ENCODE data around the gene PRR20A. TPM values are rescaled to one million over a fixed set of nuclear protein-coding genes. Genes with fewer than 3 reads are reported as not detected.
"Not testable (repeated sequence)": the region's sequence is repeated elsewhere in the genome, so short reads cannot be mapped to it uniquely, and the experiment has no call there.

Gene PRR20A
- total and polyA plus RNA-seq, 10 of the 15 experiments (the other 5 are each of a cell fraction or from before 2014, with no cell fraction given), result not detected

GRCh38 chr13:57166897-57167296 is 26.2 kb downstream of the PRR20A start, which contains the start of gene PRR20E:
Gene PRR20E, plus strand, starts transcription at chr13:57167197. Its CDS starts 387 bp downstream, at chr13:57167584.
- no CpG with 5 or more reads among the region's 22 CpGs for WGBS (ENCODE audit: insufficient coverage, insufficient replicate concordance, low lambda C conversion rate, missing lambda C conversion rate)
- H3K9ac ChIP-seq (ENCODE audit: control insufficient read depth, insufficient read depth, low read length); H3K27me3 ChIP-seq (replicated peaks in 1 of 2; ENCODE audit: control insufficient read depth in 2 of 2, insufficient read depth in 2 of 2, low read length in 1 of 2); H3K36me3 ChIP-seq (ENCODE audit: control insufficient read depth in 2 of 2, insufficient read depth in 2 of 2, low read length in 1 of 2); H3K4me2 ChIP-seq (ENCODE audit: control insufficient read depth, insufficient read depth); CTCF ChIA-PET; SMC1A ChIA-PET (ENCODE audit: uncharacterized antibody, unreplicated experiment); intact Hi-C loops (cut with micrococcal nuclease; ENCODE audit: unreplicated experiment); H3K4me1 ChIP-seq (ENCODE audit: control insufficient read depth, insufficient read depth, low read length); H2AFZ ChIP-seq (ENCODE audit: control insufficient read depth, low read depth, low read length); BruUV-seq (replicated peaks); RAD21 ChIA-PET (ENCODE audit: unreplicated experiment); ATAC-seq; H3K4me3 ChIP-seq; H3K9me3 ChIP-seq (replicated peaks; ENCODE audit: control insufficient read depth, insufficient read depth, low read length); H4K20me1 ChIP-seq (ENCODE audit: control insufficient read depth, insufficient read depth); H3K27ac ChIP-seq (ENCODE audit: control insufficient read depth, insufficient read depth); FAIRE-seq; in situ Hi-C loops (cut with MboI); DNase-seq (ENCODE audit: low read depth, low spot score); H3K79me2 ChIP-seq (ENCODE audit: control insufficient read depth, insufficient read depth, low read length); POLR2A ChIA-PET: not testable (repeated sequence)

- in situ Hi-C loops (cut with MboI) (no loop called here), intact Hi-C loops (cut with micrococcal nuclease; ENCODE audit: unreplicated experiment) (no loop called here)
- no peaks in the 10 kb centered on the region for H3K36me3 ChIP-seq (ENCODE audit: control insufficient read depth in 2 of 2, insufficient read depth in 2 of 2, low read length in 1 of 2)
- FAIRE-seq (no peak), DNase-seq (ENCODE audit: low read depth, low spot score) (no peak), ATAC-seq (no peak)
- H3K4me2 ChIP-seq (ENCODE audit: control insufficient read depth, insufficient read depth), result no peak overlapping the region
- H3K4me3 ChIP-seq, result no peak overlapping the region
- SMC1A ChIA-PET (ENCODE audit: uncharacterized antibody, unreplicated experiment), result no interaction called here
- H3K27me3 ChIP-seq (replicated peaks in 1 of 2; ENCODE audit: control insufficient read depth in 2 of 2, insufficient read depth in 2 of 2, low read length in 1 of 2), result no peaks in the 10 kb centered on the region
- no peak overlapping the region for H3K9ac ChIP-seq (ENCODE audit: control insufficient read depth, insufficient read depth, low read length)
- H3K9me3 ChIP-seq (replicated peaks; ENCODE audit: control insufficient read depth, insufficient read depth, low read length), result no peaks in the 10 kb centered on the region
- RAD21 ChIA-PET (ENCODE audit: unreplicated experiment), result no interaction called here
- no peaks in the 10 kb centered on the region for H3K79me2 ChIP-seq (ENCODE audit: control insufficient read depth, insufficient read depth, low read length)
- no peak overlapping the region for H2AFZ ChIP-seq (ENCODE audit: control insufficient read depth, low read depth, low read length)
- CTCF ChIA-PET, result no interaction called here
- BruUV-seq (replicated peaks), result no TSS peak
- H4K20me1 ChIP-seq (ENCODE audit: control insufficient read depth, insufficient read depth), result no peaks in the 10 kb centered on the region
- WGBS (ENCODE audit: insufficient coverage, insufficient replicate concordance, low lambda C conversion rate, missing lambda C conversion rate), result 65% methylated on average over 1 of the region's 1 CpG
- POLR2A ChIA-PET, result no interaction called here
- no peak overlapping the region for H3K27ac ChIP-seq (ENCODE audit: control insufficient read depth, insufficient read depth)
- H3K4me1 ChIP-seq (ENCODE audit: control insufficient read depth, insufficient read depth, low read length), result no peaks in the 10 kb centered on the region
- no peak for TF ChIP-seq FOXK2 (IDR thresholded peaks at IDR 0.05)
- no peak for TF ChIP-seq NFYB (IDR thresholded peaks at IDR 0.05; ENCODE audit: insufficient read depth, low read depth, low read length)
- no peak for TF ChIP-seq SUPT20H (IDR thresholded peaks at IDR 0.05; ENCODE audit: borderline replicate concordance, control insufficient read depth, low read depth, low read length)
- TF ChIP-seq CREM (IDR thresholded peaks at IDR 0.05; ENCODE audit: low read depth), result no peak
- TF ChIP-seq JUNB (IDR thresholded peaks at IDR 0.05), result no peak
- TF ChIP-seq IRF4 (IDR thresholded peaks at IDR 0.05; ENCODE audit: low read depth, low read length), result no peak
- TF ChIP-seq ATF3 (IDR thresholded peaks at IDR 0.05; ENCODE audit: borderline replicate concordance, extremely low read depth, low read depth, low read length), result no peak
- TF ChIP-seq BMI1 (IDR thresholded peaks at IDR 0.05; ENCODE audit: borderline replicate concordance), result no peak
- TF ChIP-seq POLR2AphosphoS2 (IDR thresholded peaks at IDR 0.05; ENCODE audit: low read depth, low read length), result no peak
- TF ChIP-seq TCF12 (IDR thresholded peaks at IDR 0.05; ENCODE audit: low read depth, low read length), result no peak
- TF ChIP-seq STAT1 (conservative IDR thresholded peaks at IDR 0.05), result no peak
- TF ChIP-seq ZZZ3 (IDR thresholded peaks at IDR 0.05; ENCODE audit: control insufficient read depth, insufficient read length, low read depth), result no peak
- TF ChIP-seq SKIL (IDR thresholded peaks at IDR 0.05; ENCODE audit: low read depth, poor library complexity, severe bottlenecking), result no peak
- no peak for TF ChIP-seq SMAD5 (IDR thresholded peaks at IDR 0.05; ENCODE audit: low read depth)
- TF ChIP-seq RELB (IDR thresholded peaks at IDR 0.05; ENCODE audit: low read depth), result no peak
- no peak for TF ChIP-seq ZNF274 (IDR thresholded peaks at IDR 0.05; ENCODE audit: insufficient read depth, insufficient read length)
These were observed 50.9 kb downstream of the PRR20A start for GRCh38 chr13:57191667-57192066.
